ENCODE results near the gene ADAT2. TPM values are rescaled to one million over a fixed set of nuclear protein-coding genes. Genes with fewer than 3 reads are reported as not detected.
"Not testable (repeated sequence)": the region's sequence is repeated elsewhere in the genome, so short reads cannot be mapped to it uniquely, and the experiment has no call there.

ADAT2 gene
- total RNA-seq, 1 experiment from 2014 or later, result 18.4 TPM

DNA sequence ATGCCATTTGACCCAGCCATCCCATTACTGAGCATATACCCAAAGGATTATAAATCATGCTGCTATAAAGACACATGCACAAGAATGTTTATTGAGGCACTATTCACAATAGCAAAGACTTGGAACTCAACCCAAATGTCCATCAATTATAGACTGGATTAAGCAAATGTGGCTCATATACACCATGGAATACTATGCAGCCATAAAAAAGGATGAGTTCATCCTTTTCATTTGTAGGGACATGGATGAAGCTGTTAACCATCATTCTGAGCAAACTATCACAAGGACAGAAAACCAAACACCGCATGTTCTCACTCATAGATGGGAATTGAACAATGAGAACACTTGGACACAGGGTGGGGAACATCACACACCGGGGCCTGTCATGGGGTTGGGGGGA lies 2.6 kb downstream of the ADAT2 start:
- H2AFZ ChIP-seq (ENCODE audit: low read depth, low read length, poor library complexity, severe bottlenecking); ATAC-seq; H3K9ac ChIP-seq (ENCODE audit: low read length); H3K9me2 ChIP-seq (ENCODE audit: insufficient read depth); POLR2A ChIA-PET; H3K4me2 ChIP-seq (ENCODE audit: low read length); H3K36me3 ChIP-seq (ENCODE audit: control insufficient read depth in 1 of 2, insufficient read depth in 2 of 2, low read length in 2 of 2); intact Hi-C loops (cut with micrococcal nuclease); DNase-seq (ENCODE audit: low read depth, low spot score); H3K9me3 ChIP-seq (ENCODE audit: control insufficient read depth in 1 of 2, insufficient read depth in 1 of 2, low read depth in 1 of 2, low read length in 2 of 2); H3K4me3 ChIP-seq (replicated peaks in 1 of 2; ENCODE audit: low read depth in 1 of 2, low read length in 2 of 2); H3K27ac ChIP-seq (ENCODE audit: low read depth, low read length); H3K27me3 ChIP-seq (ENCODE audit: insufficient read depth, low read length); RAD21 ChIA-PET (ENCODE audit: low non-redundant PET in 1 of 2, low total read pairs in 2 of 2, uncharacterized antibody in 2 of 2, unreplicated experiment in 2 of 2); BruUV-seq (replicated peaks); H4K20me1 ChIP-seq (ENCODE audit: insufficient read depth): not testable (repeated sequence)
- Histone ChIP-seq H3K4me1 (ENCODE audit: control insufficient read depth in 1 of 2, insufficient read depth in 2 of 2, low read length in 2 of 2) (peaks cover 2 to 16% of the 10 kb centered on the region in 2 experiments; a peak in 2 of 4 replicates), H3K79me2 (ENCODE audit: insufficient read depth, low read length) (peaks cover 86% of the 10 kb centered on the region)
- CTCF ChIA-PET, result interaction anchor here (0.7 to 0.9 kb wide), 2 partner anchors 128 to 807 kb away, joined by 3 read pairs; no protein-coding TSS in a partner anchor

DNA sequence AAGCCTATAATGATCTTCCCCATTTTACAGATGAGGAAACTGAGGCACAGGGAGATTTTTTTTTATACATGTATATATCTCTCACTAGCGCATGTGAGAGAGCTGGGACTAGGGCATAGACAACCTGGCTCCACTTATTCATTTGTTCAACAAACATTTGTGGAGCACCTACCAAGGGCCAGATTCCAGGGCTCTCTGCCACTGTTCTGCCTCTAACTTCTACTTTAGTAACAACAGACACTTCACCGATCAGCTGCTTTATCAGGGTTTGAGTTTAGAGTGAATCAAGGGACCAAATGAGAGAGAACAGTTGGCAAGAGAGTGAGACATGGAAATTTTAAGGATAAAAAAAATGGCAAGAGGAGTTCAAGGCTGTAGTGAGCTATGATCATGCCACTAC lies 7.4 kb downstream of the ADAT2 start:
- Histone ChIP-seq H3K9ac (ENCODE audit: low read length) (no peak overlapping the region), H3K36me3 (ENCODE audit: control insufficient read depth in 1 of 2, insufficient read depth in 2 of 2, low read length in 2 of 2) (peaks cover 2 to 33% of the 10 kb centered on the region in 2 experiments; a peak in 3 of 4 replicates), H3K79me2 (ENCODE audit: insufficient read depth, low read length) (peaks cover 89% of the 10 kb centered on the region), H3K9me2 (ENCODE audit: insufficient read depth) (no peaks in the 10 kb centered on the region), H3K4me2 (ENCODE audit: low read length) (no peak overlapping the region), H3K27me3 (ENCODE audit: insufficient read depth, low read length) (no peaks in the 10 kb centered on the region), H2AFZ (ENCODE audit: low read depth, low read length, poor library complexity, severe bottlenecking) (no peak overlapping the region), H4K20me1 (ENCODE audit: insufficient read depth) (no peaks in the 10 kb centered on the region), H3K9me3 (ENCODE audit: control insufficient read depth in 1 of 2, insufficient read depth in 1 of 2, low read depth in 1 of 2, low read length in 2 of 2) (no peaks in the 10 kb centered on the region), H3K27ac (ENCODE audit: low read depth, low read length) (no peak overlapping the region), H3K4me1 (ENCODE audit: control insufficient read depth in 1 of 2, insufficient read depth in 2 of 2, low read length in 2 of 2) (no peaks in the 10 kb centered on the region), H3K4me3 (replicated peaks in 1 of 2; ENCODE audit: low read depth in 1 of 2, low read length in 2 of 2) (no peak overlapping the region)
- BruUV-seq (replicated peaks), result no TSS peak
- CTCF ChIA-PET, result no interaction called here
- no peak for ATAC-seq
- TF ChIP-seq TCF7L2 (IDR thresholded peaks at IDR 0.05; ENCODE audit: borderline replicate concordance, extremely low read depth, insufficient read depth, insufficient read length) (no peak), RAD21 (IDR thresholded peaks at IDR 0.05; ENCODE audit: low read depth) (no peak), JUND (IDR thresholded peaks at IDR 0.05) (no peak), SIN3A (IDR thresholded peaks at IDR 0.05; ENCODE audit: low read depth) (no peak), ELF1 (IDR thresholded peaks at IDR 0.05; ENCODE audit: borderline replicate concordance, low read depth) (no peak), ZNF274 (IDR thresholded peaks at IDR 0.05; ENCODE audit: low read depth, low read length) (no peak), SP1 (IDR thresholded peaks at IDR 0.05; ENCODE audit: low read depth) (no peak), YY1 (IDR thresholded peaks at IDR 0.05; ENCODE audit: extremely low read depth, insufficient replicate concordance, low read depth, low read length) (no peak), EZH2 (IDR thresholded peaks at IDR 0.05) (no peak), EZH2phosphoT487 (IDR thresholded peaks at IDR 0.05; ENCODE audit: borderline replicate concordance) (no peak), ZBTB33 (IDR thresholded peaks at IDR 0.05; ENCODE audit: extremely low read depth, insufficient replicate concordance, low read length) (no peak)
- TF ChIP-seq, protein P1, sequence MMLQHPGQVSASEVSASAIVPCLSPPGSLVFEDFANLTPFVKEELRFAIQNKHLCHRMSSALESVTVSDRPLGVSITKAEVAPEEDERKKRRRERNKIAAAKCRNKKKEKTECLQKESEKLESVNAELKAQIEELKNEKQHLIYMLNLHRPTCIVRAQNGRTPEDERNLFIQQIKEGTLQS (IDR thresholded peaks at IDR 0.05), result no peak
- intact Hi-C loops (cut with micrococcal nuclease), result no loop called here
- RAD21 ChIA-PET (ENCODE audit: low non-redundant PET in 1 of 2, low total read pairs in 2 of 2, uncharacterized antibody in 2 of 2, unreplicated experiment in 2 of 2), result no interaction called here
- no peak for DNase-seq (ENCODE audit: low read depth, low spot score)
- POLR2A ChIA-PET, result no interaction called here

Data from HCT116 (cell line).